HFF-Myc (cell line): ENCODE results near the gene SYNE1.

Experiments used
- DNase-seq: peaks from one replicate; pipeline ENCODE4 v3.0.0-alpha.2; 2011; ENCODE audit warnings: low read depth; ENCODE audit errors: extremely low read depth
- H3K4me3 ChIP-seq: replicated peaks from 2 replicates; pipeline ENCODE4 v1.5.1; 2011; ENCODE audit warnings: low read depth, mild to moderate bottlenecking, control low read depth, low read length
- TF ChIP-seq, protein P1 (sequence below): IDR thresholded peaks from 2 replicates; pipeline ENCODE4 v1.5.1; 2012; ENCODE audit warnings: mild to moderate bottlenecking, low read depth, low read length, control low read depth; ENCODE audit errors: missing control alignments

The SYNE1 gene

DNA sequence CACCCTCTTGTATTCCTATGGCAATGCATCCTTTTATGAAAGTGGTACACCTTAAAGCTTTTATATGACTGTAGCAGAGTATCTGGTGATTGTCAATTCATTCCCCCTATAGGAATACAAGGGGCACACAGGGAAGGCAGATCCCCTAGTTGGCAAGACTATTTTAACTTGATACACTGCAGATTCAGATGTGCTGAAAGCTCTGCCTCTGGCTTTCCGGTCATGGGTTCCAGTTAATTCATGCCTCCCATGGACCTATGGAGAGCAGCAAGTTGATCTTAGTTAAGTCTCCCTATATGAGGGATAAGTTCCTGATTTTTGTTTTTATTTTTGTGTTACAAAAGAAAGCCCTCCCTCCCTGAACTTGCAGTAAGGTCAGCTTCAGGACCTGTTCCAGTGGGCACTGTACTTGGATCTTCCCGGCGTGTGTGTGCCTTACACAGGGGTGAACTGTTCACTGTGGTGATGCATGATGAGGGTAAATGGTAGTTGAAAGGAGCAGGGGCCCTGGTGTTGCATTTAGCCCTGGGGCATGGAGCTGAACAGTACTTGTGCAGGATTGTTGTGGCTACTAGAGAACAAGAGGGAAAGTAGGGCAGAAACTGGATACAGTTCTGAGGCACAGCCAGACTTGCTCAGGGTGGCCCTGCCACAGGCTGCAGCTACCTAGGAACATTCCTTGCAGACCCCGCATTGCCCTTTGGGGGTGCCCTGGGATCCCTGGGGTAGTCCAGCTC is 537.5 kb downstream of the SYNE1 start:
- TF ChIP-seq, protein P1, sequence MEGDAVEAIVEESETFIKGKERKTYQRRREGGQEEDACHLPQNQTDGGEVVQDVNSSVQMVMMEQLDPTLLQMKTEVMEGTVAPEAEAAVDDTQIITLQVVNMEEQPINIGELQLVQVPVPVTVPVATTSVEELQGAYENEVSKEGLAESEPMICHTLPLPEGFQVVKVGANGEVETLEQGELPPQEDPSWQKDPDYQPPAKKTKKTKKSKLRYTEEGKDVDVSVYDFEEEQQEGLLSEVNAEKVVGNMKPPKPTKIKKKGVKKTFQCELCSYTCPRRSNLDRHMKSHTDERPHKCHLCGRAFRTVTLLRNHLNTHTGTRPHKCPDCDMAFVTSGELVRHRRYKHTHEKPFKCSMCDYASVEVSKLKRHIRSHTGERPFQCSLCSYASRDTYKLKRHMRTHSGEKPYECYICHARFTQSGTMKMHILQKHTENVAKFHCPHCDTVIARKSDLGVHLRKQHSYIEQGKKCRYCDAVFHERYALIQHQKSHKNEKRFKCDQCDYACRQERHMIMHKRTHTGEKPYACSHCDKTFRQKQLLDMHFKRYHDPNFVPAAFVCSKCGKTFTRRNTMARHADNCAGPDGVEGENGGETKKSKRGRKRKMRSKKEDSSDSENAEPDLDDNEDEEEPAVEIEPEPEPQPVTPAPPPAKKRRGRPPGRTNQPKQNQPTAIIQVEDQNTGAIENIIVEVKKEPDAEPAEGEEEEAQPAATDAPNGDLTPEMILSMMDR: no peak
- no peak overlapping the region for H3K4me3 ChIP-seq
- no peak for DNase-seq

DNA sequence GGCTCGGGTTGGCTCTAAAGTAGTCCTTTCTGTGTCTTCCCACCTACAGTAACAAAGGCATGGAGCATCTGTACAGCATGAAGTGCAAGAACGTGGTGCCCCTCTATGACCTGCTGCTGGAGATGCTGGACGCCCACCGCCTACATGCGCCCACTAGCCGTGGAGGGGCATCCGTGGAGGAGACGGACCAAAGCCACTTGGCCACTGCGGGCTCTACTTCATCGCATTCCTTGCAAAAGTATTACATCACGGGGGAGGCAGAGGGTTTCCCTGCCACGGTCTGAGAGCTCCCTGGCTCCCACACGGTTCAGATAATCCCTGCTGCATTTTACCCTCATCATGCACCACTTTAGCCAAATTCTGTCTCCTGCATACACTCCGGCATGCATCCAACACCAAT is 538.5 kb downstream of the SYNE1 start:
- TF ChIP-seq, protein P1: no peak
- DNase-seq: no peak
- no peak overlapping the region for H3K4me3 ChIP-seq

DNA sequence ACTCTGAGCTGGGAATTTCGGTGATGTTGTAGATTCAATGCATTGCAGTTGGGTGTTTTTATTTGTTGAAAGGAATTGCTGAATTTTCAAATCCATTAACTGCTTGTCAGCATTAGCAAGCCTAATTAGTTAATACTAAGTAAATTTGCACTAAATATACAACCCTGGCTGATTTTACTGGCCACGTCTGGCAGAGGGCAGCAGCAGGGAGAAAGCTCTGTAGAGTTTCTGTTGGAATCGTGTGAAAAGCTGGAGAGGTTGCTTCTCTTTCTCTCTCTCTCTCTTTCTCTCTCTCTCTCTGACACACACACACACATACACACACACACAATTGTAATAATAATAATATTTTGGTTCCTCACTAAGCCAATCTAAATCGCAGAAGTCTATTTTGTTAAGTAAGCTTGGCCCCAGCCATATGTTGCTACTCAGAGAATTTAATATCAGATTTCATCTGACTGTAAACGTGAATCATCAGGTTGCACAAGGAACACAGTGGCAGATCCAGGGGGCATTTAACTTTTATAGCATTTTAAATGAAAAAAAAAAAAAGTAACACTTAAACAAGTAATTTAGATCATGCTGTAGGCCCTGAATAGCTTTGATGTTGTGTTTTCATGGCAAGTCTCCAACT is 540.2 kb downstream of the SYNE1 start:
- TF ChIP-seq, protein P1: no peak
- DNase-seq: peak; percentile 78
- H3K4me3 ChIP-seq: no peak overlapping the region

DNA sequence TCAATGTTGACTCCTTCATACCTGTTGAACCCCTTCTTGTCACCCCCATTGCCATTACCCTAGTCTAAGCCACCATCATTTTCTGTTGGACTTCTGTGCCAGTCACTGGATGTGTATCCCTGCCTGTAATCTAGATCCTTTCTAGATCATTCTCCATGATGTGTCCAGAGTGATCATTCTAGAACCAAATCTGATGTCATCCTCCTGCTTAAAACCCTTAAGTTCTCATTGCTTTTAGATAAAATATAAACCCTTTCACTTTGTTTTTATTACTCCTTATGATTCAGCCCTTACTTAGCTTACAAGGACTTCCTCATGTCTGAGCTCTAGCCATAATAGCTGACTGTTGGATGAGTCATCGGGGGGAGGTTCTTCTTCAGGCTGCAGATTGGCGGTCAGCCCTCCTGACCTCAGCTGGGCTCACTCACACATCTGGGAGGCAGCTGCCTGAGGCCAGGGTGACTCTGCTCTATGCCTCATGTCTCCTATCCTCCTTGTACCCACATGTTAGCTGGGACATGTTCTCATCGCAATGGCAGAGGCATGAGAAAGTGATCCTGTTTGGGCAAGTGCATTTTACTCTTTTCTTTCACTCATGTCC is 542.1 kb downstream of the SYNE1 start:
- no peak overlapping the region for H3K4me3 ChIP-seq
- DNase-seq: peak; percentile 99
- TF ChIP-seq, protein P1: no peak

DNA sequence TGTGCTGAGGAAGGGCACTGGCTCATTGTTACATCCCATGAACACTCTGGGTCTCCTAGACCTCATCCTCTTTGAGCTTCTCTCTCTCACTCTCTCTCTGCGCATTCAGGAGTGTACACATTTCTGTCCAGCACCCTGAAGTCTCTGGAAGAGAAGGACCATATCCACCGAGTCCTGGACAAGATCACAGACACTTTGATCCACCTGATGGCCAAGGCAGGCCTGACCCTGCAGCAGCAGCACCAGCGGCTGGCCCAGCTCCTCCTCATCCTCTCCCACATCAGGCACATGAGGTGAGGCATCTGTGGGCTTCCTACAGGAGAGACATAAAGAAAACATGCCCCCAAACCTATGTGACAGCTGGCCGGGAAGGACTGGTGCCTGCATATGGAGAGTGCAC is 542.9 kb downstream of the SYNE1 start:
- TF ChIP-seq, protein P1: no peak
- no peak overlapping the region for H3K4me3 ChIP-seq
- DNase-seq: no peak

DNA sequence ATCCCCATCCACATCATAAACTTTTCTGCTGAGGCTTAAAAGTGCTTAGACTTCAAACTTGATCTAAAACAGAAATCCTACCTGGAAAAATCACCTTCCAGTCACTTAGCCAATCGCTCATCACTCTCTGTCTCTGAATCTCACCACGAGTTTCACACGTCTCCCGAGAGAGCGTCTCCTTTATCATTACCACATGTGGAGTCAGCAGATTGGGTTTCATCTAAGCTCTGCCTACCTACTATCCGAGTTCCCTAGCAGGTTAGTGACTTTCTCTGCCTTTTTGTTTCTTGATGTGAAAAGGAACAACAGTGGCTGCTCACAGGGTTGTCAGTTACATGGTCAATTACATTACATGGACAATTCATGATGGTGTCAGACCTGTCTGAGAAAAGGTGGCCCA is 543.5 kb downstream of the SYNE1 start:
- TF ChIP-seq, protein P1: no peak
- no peak overlapping the region for H3K4me3 ChIP-seq
- DNase-seq: no peak
